GM18907 (cell line): Measurements from ENCODE around the gene POLR2H.
"Not testable (repeated sequence)": the region's sequence is repeated elsewhere in the genome, so short reads cannot be mapped to it uniquely, and the experiment has no call there.

Source experiments
- ATAC-seq: cut with Tn5 transposase; IDR thresholded peaks from one replicate; pipeline ENCODE4 v1.9.1; 2021; ENCODE audit warnings: mild to moderate bottlenecking, moderate library complexity; ENCODE audit not compliant: unreplicated experiment

The POLR2H gene

DNA sequence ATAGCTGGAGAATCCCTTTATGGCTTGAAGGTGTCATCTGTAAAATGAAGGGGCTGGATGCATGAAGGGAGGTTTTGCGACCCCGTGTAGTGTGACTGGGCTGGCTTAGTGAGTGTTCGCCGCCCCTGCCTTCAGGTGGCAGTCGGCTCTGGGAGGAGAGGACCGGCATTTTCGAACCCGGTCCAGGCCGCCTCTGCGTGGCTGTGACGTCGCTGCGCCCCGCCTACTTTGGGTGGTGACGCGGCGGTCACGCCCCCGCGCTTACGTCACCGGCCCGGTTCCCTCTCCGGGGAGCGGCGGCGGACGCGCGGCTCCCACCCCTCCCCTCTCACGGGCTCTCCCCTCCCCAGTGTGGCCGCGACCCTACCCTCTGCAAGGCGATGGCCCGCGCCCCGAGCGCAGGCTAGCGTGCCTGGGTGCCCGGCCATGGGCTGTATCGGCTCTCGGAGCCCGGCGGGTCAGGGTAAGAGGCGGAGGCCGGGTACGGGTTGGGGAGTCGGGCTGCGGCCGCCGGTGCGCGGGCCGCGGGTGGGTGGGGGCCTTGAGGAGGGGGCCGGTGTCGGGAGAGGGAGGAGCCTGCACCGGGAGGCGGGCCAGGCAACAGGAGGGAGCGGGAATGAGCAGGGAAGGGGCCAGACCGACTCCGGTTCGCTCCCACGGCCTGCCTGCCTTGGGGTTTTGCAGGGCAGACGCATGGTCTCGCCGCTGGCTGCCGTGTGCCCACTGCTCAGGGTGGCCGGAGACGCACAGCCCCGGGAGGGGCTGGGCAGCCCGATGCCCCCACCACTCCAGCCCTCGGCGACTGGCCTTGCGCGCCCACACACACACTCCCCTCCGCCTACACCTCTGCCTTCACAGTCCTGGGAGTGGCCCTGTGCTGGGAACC is 25.6 kb upstream of the POLR2H start:
- peak; percentile 68 for ATAC-seq

GRCh38 chr3:184336547-184337398 is 24.7 kb upstream of the POLR2H start:
- no peak for ATAC-seq

DNA sequence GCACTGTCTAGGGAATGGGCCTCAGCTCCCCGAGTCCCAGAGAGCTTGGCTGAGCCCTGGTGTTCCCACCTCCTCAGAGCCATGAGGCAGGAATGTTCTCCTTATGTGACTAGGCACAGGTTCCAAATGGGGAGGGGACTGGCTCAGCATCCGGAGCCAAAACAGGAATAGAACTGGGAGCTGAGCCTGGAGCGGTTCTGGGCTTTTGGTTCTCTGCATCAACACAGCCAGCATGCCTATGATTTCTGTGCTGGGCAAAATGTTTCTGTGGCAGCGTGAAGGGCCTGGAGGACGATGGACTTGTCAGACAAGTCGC is 24.2 kb upstream of the POLR2H start, which contains the start of gene FAM131A:
Gene FAM131A (plus strand): TSS at position 202 of the 316 bp plus-strand sequence. CDS start 31 bp downstream, at position 233.
- no peak for ATAC-seq

DNA sequence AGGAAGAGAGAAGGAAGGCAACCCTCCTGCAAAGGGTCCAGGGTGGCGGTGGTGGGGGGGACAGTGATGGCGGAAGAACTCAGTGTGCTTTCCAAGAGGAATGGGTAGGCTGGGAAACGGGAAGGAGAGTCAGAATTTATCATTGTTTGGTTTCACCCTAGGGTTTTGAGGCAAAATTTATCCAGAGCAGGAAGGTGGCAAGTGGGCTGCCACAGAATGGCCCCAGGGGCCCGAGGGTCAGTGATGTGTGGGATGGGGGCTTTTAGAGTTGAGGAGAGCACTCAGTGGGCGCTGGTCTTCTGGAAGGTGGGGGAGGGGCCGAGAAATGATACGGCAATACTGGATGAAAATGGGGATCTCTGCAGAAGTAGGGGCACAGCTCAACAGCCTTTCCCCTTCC is 23.5 kb upstream of the POLR2H start:
- no peak for ATAC-seq

DNA sequence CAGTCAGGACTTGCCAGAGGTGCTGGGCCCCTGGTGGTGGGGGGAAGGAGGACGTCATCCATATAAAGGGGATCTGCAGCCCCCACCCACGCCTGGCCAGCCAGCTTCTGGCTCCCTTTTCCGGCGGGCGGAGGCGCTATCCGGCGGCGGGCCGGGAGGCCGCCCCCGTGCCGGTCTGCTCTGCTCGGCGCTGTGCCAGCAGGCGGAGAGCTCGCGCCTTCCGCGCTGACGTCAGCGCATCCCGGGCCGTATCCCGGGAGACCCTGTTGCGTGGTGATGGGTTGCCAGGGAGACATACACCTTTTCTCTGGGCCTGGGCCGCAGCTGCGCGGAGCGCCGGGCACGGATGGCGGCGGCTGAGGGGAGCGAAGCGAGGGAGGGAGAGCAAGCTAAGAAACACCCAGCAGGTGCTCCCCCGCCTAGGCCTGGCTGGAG is 23.0 kb upstream of the POLR2H start:
- no peak for ATAC-seq

DNA sequence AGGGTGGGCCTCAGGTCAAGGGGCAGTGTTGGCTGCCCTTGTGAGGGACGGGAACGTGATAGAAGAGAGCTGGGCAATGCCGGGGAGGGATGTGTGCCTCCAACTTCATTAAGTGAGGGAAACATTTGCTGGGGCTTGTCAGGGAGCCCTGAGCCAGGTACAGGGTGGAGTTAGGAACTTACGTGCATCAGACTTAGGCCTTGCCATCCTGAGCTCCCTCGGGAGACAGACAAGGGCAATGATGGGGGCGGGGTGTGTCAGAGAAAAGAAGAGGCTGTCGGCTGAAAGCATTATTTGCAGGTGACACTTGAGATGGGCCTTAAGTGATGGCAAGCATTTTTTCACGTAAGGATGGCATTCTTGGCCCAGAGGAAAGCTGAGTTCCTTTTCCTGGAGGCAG is 22.5 kb upstream of the POLR2H start:
- ATAC-seq = no peak

- not testable (repeated sequence) for ATAC-seq
Measured at GRCh38 chr3:184339451-184340135, 21.9 kb upstream of the POLR2H start.

GRCh38 chr3:184341925-184342324 is 19.6 kb upstream of the POLR2H start:
- ATAC-seq = no peak

DNA sequence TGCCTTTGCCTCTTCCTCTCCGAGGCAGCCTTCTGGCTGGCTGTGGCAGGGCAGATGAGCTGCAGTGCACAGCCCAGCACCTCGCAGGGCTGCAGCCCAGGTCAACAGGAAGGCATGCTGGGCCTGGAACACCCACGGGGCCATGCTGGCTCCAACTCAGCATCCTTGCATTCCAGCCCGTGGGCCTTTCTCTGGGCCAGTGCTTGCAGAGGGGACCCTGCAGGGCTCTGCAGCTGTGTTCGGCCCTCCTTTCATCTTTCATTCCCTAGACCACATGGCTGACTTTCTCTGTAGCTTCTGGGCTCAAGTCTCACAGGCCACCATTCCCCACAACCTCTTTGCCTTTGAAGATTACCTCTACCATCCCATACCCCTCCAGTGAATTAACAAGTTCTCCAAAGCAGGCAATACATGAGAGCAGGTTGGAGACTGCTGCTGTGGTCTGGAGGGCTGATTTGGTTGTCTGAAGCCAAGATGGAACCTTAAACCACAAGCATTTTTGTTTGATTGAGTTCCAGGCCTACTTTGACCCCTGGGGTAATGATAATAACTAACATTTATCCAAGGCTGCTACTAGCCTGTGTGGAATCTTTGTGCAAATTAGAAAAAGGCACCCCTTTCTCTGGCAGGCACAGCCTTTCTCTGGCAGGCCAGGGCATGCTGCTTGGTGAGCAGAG is 18.2 kb upstream of the POLR2H start:
- no peak for ATAC-seq

- ATAC-seq = no peak
Measured at GRCh38 chr3:184344579-184345316, 16.8 kb upstream of the POLR2H start.

GRCh38 chr3:184345317-184346144 is 16.0 kb upstream of the POLR2H start:
- peak; percentile 51 for ATAC-seq

GRCh38 chr3:184346480-184347190 is 14.9 kb upstream of the POLR2H start:
- ATAC-seq = no peak

DNA sequence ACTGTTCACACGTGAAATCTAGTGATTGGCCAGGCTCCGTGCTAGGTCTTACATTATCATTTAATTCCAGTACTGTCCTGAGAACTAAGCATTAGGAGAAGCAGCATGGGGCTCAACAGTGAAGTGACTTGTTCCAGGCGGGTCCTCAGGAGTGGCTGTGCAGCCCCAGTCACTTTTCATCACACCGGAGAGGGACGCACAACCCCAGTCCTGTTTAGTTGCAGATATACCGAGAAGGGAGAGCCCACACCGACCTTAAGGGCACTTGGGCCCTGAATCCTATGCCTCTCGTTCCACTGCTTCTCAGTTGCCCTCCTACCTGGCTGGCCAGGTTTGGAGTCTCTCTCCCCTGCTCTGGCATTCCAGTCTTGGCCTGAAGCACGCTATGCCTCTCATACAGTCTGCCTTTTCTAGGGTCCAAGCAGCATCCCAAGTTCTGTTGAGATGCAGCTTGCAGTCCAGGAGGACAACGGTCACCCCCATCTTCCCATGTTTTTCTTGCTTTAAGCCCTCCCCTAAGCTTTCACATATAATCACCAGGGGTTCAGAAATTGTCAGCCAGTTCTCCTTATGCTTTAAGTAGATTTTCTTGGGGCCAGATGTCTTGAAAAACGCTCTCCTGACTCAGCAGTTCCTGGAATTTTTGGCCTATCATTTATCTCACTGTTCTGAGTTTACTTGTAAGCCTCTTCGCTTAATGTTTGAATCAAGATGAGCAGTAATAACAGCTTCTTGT is 14.0 kb upstream of the POLR2H start:
- ATAC-seq = no peak

DNA sequence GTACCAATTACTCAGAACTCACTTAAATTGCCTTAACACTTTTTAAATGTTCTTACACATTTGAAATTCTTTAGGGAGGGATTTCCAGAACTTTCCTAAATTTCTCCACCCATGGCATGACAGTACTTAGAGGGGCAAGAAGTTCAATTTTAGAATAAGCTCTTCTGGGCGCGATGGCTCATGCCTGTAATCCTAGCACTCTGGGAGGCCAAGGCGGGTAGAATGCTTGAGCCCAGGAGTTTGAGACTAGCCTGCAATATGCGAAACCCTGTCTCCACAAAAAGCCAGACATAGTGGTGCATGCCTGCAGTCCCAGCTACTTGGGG is 13.5 kb upstream of the POLR2H start:
- no peak for ATAC-seq

DNA sequence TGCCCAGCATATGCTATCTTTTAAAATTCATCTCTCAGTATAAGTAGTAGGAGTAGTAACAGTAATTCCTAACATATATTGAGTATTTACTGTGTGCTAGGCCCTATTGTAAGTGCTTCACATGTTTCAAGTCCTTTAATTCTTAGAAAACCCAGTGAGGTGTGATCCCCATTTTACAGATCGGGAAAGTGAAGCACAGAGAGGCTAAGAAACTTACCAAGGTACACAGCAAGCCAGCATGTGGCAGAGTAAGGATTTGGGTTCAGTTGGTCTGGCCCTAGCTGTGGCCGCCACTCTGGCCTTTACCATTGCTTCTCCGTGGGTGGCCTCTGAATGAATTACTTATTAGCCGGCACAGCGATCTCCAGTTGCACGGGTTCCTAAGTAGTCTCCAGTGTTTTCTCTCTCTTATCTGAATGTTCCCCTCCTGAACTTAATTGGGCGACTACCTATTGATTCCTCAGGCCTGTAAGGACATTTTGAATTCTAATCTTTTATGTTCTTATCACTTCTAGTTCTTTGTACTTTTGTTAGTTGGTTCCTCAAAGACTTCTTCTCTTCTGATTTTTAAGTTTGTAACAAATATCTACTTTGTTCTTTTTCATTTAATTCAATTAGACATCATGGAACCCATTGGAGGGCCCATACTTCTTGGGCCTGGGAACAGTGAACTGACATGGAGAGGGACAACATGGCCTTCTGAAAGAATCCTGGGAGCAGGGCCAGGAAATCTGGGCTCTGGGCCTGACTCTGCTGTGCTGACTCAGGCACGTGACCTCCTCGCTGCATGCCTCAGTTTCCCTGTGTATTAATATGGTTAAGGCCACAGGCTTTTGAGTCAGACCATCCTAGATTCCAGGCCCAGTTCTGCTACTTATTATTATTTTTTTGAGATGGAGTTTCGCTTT is 11.7 kb upstream of the POLR2H start:
- ATAC-seq = no peak

DNA sequence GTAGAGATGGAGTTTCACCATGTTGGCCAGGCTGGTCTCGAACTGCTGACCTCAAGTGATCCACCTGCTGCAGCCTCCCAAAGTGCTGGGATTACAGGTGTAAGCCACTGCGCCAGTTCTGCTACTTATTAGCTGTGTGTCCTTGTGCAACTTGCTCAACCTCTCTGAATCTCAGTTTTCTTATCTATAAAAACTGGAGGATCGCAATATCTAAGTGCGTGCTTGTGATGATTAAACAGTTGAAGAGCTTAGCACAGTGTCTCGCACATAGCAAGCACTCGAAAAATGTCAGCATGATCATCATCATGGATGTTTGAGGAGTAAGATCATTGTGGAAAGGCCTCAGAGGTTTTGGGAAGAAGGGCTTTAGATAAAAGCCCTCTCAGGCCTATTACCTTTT is 10.9 kb upstream of the POLR2H start:
- no peak for ATAC-seq
